Middle frontal gyrus (tissue), 1 donor: ENCODE measurements around the gene DCX.
"Not testable (repeated sequence)": the region's sequence is repeated elsewhere in the genome, so short reads cannot be mapped to it uniquely, and the experiment has no call there.

Source experiments
- DNase-seq: peaks from one replicate; pipeline ENCODE4 v3.0.0-alpha.2; 2015; ENCODE audit warnings: low spot score; ENCODE audit errors: extremely low spot score

Gene DCX

GRCh38 chrX:111372086-111372485 lies 39.9 kb downstream of the DCX start:
- DNase-seq: no peak

- no peak for DNase-seq
Measured at GRCh38 chrX:111365770-111366325, 46.1 kb downstream of the DCX start.

- DNase-seq: no peak
Measured at GRCh38 chrX:111363741-111364140, 48.3 kb downstream of the DCX start.

DNA sequence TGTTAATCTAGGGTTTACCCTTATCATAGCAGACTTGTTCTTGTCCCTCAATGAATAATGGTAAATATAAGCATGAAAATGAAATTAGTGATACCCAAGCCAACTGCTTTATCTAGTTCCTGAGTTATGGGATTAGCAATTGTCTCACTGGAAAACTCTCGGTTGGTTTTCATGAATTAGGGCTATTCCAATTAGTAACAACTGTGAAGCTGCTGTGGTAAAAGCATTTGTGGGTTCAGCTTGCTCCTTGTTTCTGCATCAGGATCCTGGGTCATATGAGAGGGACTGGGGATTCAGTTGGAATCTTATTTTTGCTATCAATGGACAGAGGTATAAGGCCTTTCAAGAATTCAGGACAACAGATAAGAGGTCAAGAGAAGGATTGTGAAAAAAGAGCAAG lies 50.2 kb downstream of the DCX start:
- no peak for DNase-seq

- no peak for DNase-seq
Measured at GRCh38 chrX:111360839-111361238, 51.2 kb downstream of the DCX start.

DNA sequence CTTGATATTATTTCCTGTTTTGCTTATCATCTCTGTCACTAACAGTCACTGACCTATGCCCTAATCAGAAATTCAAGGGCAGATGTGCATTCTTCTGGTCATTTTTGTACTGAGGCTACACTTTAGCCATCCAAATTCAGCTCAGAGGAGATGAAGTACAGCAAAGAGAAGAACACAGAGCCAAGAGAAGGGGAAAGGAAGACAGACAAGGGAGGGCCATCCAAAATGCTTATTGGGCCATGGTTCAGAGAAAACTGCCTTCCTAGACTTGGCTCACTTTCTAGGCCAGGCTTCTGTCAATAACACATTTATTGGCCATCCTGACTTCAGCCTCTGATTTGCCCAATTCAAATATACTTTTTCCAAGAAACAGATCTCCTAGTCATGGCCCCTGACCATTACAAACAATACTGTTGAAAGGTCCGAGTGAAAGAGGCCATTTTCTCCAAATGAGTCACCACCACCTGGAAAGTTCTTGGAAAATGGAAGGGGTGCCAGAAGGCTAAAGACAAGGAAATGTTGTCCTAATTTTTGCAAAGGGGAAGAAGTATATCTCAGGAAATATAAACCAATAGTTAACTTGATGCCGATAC lies 56.4 kb downstream of the DCX start:
- no peak for DNase-seq

DNA sequence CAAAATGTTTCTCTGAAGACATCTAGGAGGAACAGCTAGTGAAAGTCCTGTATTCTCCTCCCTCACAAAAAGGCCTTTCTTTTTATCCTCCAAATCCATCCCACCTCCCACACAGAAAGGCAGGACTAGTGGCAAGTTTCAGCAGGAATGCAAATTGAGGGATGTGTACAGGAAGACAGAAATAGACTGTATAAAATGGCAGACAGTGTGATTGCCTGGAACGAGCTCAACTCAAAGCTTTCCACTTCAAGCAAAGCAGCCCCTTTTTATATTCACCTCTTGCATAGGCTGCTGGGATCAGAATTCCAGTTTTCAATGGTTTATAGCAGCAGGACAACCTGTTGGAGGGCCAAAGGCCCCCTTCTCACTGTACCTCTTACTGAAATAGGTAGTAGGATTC lies 57.5 kb downstream of the DCX start:
- DNase-seq: no peak

GRCh38 chrX:111353793-111354192 lies 58.2 kb downstream of the DCX start:
- DNase-seq: no peak

DNA sequence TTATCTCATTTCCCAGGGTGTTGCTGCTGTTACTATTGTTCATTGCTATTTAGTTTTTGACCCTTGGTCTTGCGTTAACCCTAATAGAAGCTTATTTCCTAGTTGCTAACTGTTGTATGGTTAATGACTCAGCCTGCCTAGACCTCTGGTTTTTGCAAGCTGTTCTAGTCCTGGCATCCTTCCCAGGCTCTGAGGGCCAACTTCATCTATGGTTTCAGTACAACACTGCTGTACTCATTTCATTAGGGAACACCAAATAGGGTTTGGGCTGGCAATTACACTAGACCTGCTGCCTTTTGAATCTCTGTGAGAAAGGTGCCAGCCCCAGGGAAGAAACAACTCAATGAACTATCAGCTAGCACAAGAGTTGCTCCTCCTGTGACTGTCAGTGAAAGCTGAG lies 59.6 kb downstream of the DCX start:
- DNase-seq: no peak

- no peak for DNase-seq
Measured at GRCh38 chrX:111349934-111350333, 62.1 kb downstream of the DCX start.

DNA sequence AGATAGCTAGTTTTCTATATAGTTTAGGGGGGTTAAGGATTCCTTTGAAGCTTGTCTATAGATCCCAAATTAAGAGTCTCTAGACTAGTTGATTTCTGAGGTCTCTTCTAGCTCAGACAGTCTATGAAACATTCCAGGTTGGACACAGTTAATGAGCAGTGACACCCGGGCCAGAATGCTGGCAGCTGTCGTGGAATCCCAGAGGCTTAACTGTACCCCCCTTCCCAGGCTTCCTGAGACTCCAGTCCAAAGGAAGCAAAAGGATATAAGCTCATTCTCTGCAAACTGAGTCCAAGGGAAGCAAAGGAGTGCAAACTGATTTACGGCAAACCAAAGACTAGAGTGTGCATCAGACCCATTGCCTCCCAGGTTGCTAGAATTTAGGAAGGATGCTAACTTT lies 62.9 kb downstream of the DCX start:
- no peak for DNase-seq

DNA sequence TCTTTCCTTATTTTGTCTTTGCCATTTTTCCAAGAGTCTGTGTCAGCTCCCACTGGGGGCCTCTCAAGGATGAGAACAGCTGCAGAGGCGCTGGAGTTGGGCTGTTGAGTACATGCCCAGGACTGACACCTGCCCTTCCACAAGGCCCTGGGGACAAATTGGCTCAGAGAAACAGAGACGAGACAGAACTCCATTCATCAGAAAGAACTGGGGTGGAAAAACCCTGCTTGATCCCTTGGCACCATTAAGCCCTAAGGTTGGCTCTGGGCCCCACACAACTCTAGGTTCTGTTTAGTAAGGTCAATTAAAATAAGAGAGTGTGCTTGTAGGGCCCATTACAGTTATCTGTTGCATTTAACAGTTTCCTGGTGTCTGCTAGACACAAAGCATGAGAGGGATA lies 63.6 kb downstream of the DCX start:
- no peak for DNase-seq

GRCh38 chrX:111346150-111346549 lies 65.8 kb downstream of the DCX start:
- not testable (repeated sequence) for DNase-seq

DNA sequence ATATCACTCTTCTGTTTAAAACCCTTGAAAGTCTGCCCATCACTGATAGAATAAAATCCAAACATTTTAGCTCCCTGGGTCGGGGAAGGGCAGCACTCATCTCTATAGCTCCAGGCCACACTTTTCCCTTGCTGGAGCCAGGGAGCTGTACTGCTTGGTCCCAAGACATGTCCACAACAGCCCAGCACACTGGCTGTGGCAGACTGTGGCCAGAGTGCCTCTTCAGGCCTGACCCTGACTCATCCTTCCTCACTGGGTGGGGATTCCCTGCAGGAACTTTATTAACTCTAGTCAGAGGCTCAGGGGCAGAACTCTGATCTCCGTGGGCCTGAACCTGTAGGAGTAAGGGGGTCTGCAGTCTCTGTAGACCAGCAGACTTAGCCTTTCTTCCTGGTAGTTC lies 71.9 kb downstream of the DCX start:
- DNase-seq: no peak

- no peak for DNase-seq
Measured at GRCh38 chrX:111339212-111339611, 72.8 kb downstream of the DCX start.

DNA sequence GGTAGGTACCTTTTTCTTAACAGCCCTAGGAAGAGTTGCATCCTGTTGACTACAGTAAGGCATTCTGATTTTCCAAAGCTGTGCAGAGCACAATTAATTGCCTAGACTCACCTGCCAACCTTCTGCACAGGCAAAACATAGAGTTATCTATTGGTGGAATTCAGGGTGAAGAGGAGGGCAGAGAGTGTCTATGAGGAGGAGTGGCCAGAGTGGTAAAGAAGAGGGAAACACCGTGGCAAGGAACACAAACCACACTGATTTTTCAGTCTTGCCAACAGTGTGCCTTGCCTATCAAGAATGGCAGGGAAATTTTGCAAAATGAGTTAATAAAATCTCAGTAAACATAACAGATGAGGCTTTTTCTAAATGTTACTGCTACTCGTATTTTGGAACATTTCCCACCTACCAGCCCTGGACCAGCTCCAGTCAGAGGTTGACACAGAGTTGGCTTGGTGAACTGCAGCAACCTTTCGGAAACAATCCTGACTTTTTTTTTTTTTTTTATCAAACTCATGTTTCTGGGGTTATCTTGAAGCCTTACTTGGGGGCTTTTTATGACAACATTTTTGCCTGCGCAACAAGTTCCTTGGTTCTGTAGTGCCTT lies 73.8 kb downstream of the DCX start:
- no peak for DNase-seq

DNA sequence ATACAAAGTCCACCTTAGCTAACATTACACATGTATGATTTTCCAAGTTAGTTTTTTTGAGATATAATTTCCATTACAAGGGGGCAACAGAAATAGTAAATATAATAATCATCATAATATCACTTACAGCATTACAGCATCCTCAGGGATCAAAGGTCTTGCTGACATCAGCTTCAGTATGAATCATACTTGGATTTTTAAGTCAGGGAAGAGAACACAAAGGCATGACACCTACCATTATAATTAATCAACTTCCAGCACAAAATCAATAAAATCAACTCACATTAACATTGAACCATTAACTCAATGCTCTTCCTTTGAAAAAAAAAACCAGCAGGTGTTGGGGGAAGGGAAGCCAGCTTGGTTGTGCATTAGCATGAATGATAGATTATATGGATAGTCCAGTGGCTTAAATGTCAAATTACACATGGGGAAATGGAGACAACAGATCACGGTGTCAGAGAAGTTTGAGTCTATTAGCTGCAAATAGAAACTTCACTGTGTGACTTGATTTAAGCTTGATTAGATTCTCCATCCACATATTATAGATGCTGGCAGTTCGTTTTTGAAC lies 74.8 kb downstream of the DCX start:
- DNase-seq: no peak

GRCh38 chrX:111336141-111336540 lies 75.9 kb downstream of the DCX start:
- no peak for DNase-seq

GRCh38 chrX:111329370-111329769 lies 82.6 kb downstream of the DCX start:
- DNase-seq: no peak

- DNase-seq: no peak
Measured at GRCh38 chrX:111328858-111329257, 83.1 kb downstream of the DCX start.

- no peak for DNase-seq
Measured at GRCh38 chrX:111322231-111322855, 89.6 kb downstream of the DCX start.

DNA sequence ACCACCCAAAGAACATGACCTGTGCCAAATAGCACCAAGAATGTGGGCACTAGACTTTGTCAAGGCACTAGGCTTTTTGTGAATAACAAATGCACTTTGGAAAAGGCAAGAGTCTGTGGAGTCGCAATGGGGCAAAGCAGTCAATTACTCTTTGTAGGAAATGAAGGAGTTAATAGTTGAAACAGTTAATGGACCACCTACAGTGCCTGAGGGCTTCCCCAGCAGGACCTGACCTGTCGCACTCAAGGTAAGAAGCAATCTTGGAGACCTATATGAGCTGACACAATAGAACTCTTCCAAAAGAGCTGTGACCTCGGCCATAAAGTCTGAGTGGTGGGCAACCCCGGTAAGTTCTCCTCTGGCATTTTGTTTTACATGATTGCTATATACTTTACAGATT lies 92.5 kb downstream of the DCX start:
- DNase-seq: no peak

DNA sequence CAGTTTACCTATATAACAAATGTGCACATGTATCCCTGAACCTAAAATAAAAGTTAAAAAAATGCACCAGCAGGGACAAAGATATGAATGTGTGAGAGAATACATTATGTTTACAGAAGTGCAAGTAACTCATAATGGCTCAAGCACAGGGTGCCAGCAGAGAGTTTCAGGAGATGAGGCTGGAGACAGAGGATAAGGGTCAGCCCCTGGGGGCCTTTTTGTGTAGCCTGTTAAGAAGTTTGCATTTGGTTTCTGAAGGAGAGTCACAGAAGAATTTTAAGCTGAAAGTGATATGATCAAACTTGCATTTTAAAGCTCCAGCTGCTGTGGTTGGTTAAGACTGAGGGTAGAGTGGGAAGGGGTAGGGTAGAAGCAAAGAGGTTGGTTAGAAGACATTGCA lies 93.1 kb downstream of the DCX start:
- no peak for DNase-seq
